Uterus (tissue), 4 donors: ENCODE measurements around the gene PAPLN. TPM values are rescaled to one million over a fixed set of nuclear protein-coding genes. Genes with fewer than 3 reads are reported as not detected.

Source experiments
- DNase-seq, 2 donors: peaks; one replicate each; pipeline ENCODE4 v3.0.0-alpha.2; 2019 to 2020
- H3K27ac ChIP-seq, 2 donors: fragments of 200-600 bp; sonication (generic); 1 replicate in 1 of 2; 2 replicates in 1 of 2; pipeline ENCODE4 v1.5.1; 2016 to 2018
- H3K27me3 ChIP-seq, 2 donors: fragments of 200-600 bp; sonication (generic); one replicate each; pipeline ENCODE4 v1.5.1; 2018 to 2019; ENCODE audit warnings: control low read depth in 1 of 2
- H3K36me3 ChIP-seq, 2 donors: fragments of 200-600 bp; sonication (generic); one replicate each; pipeline ENCODE4 v1.5.1; 2019; ENCODE audit warnings: control low read depth in 1 of 2
- H3K4me1 ChIP-seq, 2 donors: fragments of 200-600 bp; sonication (generic); one replicate each; pipeline ENCODE4 v1.5.1; 2018 to 2019; ENCODE audit warnings: control low read depth in 1 of 2
- H3K4me3 ChIP-seq, 2 donors: fragments of 200-600 bp; sonication (generic); 1 replicate in 1 of 2; 2 replicates in 1 of 2; pipeline ENCODE4 v1.5.1; 2018 to 2019; ENCODE audit warnings: mild to moderate bottlenecking in 1 of 2
- H3K9me3 ChIP-seq, 2 donors: fragments of 200-600 bp; sonication (generic); one replicate each; pipeline ENCODE4 v1.5.1; 2019; ENCODE audit warnings: control low read depth in 1 of 2
- POLR2A ChIP-seq, 2 donors: fragments of 450-650 bp; IDR thresholded peaks; one replicate each; pipeline ENCODE4 v1.6.1; 2016; ENCODE audit warnings: antibody characterized with exemption in 2 of 2, mild to moderate bottlenecking in 1 of 2, moderate library complexity in 1 of 2
- intact Hi-C: fragments of 100-400 bp; cut with DNase I; formaldehyde crosslinking; loops from one replicate; pipeline ENCODE4 v1.15.1; 2023; ENCODE audit warnings: low total_unique reads
- small RNA-seq: library from RNA; depleted of rRNA; stranded (forward); fragments of <200 nt; gene quantifications from one replicate; pipeline ENCODE3, GENCODE V24; 2016
- total RNA-seq, 4 donors: library from RNA; depleted of rRNA in 3 of 4; stranded (reverse); fragments of >200 nt in 3 of 4; gene quantifications; one replicate each; pipeline versions ENCODE4 v1.1.0 to v1.2.4, GENCODE V29; 2014 to 2023
- TF ChIP-seq, protein P1 (sequence below), 4 experiments: fragments of 200-600 bp in 2 of 4; fragments of 450-650 bp in 2 of 4; sonication (generic) in 2 of 4; IDR thresholded peaks; one replicate each; pipeline ENCODE4 v1.5.1; 2016 to 2019; ENCODE audit warnings: antibody characterized with exemption in 4 of 4, mild to moderate bottlenecking in 2 of 4, moderate library complexity in 1 of 4
- donor health status: DM: yes; HTN: yes; CAD: no.

The PAPLN gene
- total RNA-seq, 4 donors from 2014 or later: 16.5 to 40.2 (median 33.1) TPM

DNA sequence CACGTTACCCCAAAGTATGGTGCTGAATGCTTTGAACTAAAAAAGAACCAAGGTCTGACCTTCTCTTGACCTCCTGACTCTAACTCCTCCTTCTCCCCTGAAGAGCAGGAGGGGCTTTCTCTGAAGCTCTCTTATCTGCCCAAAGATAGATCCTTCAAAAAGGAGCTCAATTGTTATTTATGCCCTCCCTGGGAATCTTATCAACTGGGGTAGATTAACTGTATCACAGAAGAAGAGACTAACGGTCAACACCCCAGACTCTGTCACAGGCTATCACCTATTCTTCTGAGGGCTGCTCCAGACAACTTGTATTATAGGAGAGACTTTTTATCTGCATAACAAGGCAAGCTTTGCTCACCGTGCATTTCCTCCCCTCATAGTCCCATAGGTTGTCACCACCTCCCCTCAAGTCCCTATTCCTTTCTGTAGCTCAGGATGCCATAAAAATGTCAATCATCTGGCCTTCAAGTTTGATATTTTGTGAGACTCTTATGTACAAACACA lies 86.6 kb downstream of the PAPLN start:
- Histone ChIP-seq H3K27ac (no peak overlapping the region), H3K4me1 (no peaks in the 10 kb centered on the region), H3K9me3 (no peaks in the 10 kb centered on the region), H3K4me3 (no peak overlapping the region), H3K36me3 (no peaks in the 10 kb centered on the region), H3K27me3 (no peaks in the 10 kb centered on the region)
- TF ChIP-seq POLR2A (IDR thresholded peaks at IDR 0.05): no peak
- TF ChIP-seq, protein P1, sequence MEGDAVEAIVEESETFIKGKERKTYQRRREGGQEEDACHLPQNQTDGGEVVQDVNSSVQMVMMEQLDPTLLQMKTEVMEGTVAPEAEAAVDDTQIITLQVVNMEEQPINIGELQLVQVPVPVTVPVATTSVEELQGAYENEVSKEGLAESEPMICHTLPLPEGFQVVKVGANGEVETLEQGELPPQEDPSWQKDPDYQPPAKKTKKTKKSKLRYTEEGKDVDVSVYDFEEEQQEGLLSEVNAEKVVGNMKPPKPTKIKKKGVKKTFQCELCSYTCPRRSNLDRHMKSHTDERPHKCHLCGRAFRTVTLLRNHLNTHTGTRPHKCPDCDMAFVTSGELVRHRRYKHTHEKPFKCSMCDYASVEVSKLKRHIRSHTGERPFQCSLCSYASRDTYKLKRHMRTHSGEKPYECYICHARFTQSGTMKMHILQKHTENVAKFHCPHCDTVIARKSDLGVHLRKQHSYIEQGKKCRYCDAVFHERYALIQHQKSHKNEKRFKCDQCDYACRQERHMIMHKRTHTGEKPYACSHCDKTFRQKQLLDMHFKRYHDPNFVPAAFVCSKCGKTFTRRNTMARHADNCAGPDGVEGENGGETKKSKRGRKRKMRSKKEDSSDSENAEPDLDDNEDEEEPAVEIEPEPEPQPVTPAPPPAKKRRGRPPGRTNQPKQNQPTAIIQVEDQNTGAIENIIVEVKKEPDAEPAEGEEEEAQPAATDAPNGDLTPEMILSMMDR (IDR thresholded peaks at IDR 0.05): no peak
- DNase-seq: no peak
- intact Hi-C loops: no loop called here

Small RNAs within 50 kb of the gene (small RNA-seq; reads per million reads assigned to genes)
- gene AC004858.1 (not detected), gene RNU6-419P (not detected)

Other genes starting within 250 kb of the PAPLN start
- 10 to 100 TPM in 2 of 4 donors, 1 to 10 TPM in 2; 3.2 to 14.7 (median 9.8) TPM for gene ZFYVE1, start 210.4 kb upstream of the PAPLN start, total RNA-seq
- gene RBM25, start 179.0 kb upstream of the PAPLN start, total RNA-seq: 10 to 100 TPM; 26.2 to 96.1 (median 61.4) TPM
- 100 to 1,000 TPM in 1 of 4 donors, 10 to 100 TPM in 3; 38.8 to 129 (median 67.8) TPM for gene PSEN1, start 101.0 kb upstream of the PAPLN start, total RNA-seq
- 100 to 1,000 TPM in 1 of 4 donors, 10 to 100 TPM in 3; 27.1 to 119 (median 40.8) TPM for gene NUMB, start 221.0 kb downstream of the PAPLN start, total RNA-seq